RWPE1 (cell line): Measurements from ENCODE around the gene GRAMD1B.
"Not testable (repeated sequence)": the region's sequence is repeated elsewhere in the genome, so short reads cannot be mapped to it uniquely, and the experiment has no call there.

Source experiments
- CTCF ChIA-PET: fragments of 350-600 bp; sonication (Branson Sonifier 250); formaldehyde crosslinking; extraction: SDS; loops from one replicate; lab custom pipeline; 2021; lab: Yijun Ruan, JAX
- POLR2A ChIA-PET: fragments of 400-600 bp; formaldehyde crosslinking; extraction: SDS; loops from one replicate; lab custom pipeline; 2020; ENCODE audit warnings: antibody characterized with exemption; ENCODE audit not compliant: low non-redundant PET; lab: Yijun Ruan, JAX
- DNase-seq: peaks from one replicate; pipeline ENCODE4 v3.0.0; 2012; ENCODE audit warnings: low spot score
- H3K27ac ChIP-seq: fragments of 450-650 bp; 2 replicates; pipeline ENCODE4 v1.5.1; 2017
- TF ChIP-seq, protein P1 (sequence below): fragments of 450-650 bp; conservative IDR thresholded peaks from 2 replicates; pipeline ENCODE4 v1.5.1; 2017; ENCODE audit warnings: low read depth, mild to moderate bottlenecking

Gene GRAMD1B

DNA sequence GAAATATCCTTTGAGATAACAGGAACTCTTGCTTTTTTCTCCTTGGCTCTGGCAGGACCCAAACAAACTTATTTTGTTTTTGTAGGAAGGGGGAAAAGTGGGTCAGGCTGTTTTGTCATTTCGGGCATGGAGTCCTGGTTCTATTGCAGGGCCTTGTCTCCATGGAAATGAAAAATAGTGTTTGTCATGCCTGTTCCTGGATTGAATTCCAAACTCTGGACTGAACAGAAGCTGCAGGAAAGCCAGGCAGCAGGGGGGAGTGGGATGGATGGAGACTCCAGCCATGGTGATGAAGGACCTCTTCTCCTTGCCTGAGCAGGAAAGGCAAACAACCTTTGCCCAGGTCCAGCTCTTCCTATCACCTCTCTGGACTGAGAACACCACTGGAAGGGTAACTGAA, 137.4 kb downstream of the GRAMD1B start:
- ChIA-PET CTCF (no interaction called here), POLR2A (no interaction called here)
- TF ChIP-seq, protein P1, sequence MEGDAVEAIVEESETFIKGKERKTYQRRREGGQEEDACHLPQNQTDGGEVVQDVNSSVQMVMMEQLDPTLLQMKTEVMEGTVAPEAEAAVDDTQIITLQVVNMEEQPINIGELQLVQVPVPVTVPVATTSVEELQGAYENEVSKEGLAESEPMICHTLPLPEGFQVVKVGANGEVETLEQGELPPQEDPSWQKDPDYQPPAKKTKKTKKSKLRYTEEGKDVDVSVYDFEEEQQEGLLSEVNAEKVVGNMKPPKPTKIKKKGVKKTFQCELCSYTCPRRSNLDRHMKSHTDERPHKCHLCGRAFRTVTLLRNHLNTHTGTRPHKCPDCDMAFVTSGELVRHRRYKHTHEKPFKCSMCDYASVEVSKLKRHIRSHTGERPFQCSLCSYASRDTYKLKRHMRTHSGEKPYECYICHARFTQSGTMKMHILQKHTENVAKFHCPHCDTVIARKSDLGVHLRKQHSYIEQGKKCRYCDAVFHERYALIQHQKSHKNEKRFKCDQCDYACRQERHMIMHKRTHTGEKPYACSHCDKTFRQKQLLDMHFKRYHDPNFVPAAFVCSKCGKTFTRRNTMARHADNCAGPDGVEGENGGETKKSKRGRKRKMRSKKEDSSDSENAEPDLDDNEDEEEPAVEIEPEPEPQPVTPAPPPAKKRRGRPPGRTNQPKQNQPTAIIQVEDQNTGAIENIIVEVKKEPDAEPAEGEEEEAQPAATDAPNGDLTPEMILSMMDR, result no peak

DNA sequence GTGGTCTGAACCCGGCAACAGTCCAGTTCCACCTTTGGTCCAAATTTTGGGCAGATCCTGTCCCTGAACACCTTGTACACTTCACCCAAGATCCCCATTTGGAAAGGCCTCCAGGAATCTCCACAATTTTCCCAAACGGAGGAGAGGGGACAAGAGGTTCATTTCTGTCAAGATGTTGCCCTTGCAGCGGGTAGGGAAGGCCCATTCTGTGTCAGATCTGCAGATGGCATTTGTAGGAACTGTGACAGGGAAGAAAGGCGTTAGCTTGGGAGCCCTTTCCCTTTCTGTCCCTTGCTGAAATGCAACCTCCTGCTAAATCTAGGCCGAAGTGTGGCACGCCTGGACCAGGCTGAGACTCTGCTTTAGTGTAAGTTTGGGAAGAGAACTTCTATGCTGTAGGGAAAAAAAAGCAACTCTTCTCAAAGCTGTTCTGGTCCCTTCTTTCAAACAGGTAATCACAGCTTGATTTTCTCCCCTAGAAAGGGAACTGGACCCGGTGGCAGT, 138.3 kb downstream of the GRAMD1B start:
- no peak for DNase-seq
- POLR2A ChIA-PET, result no interaction called here
- CTCF ChIA-PET, result no interaction called here
- H3K27ac ChIP-seq, result no peak overlapping the region
- TF ChIP-seq, protein P1, result no peak

More for the DNA sequence above, 137.4 kb downstream of the GRAMD1B start:
- no peak for DNase-seq
- H3K27ac ChIP-seq, result no peak overlapping the region

DNA sequence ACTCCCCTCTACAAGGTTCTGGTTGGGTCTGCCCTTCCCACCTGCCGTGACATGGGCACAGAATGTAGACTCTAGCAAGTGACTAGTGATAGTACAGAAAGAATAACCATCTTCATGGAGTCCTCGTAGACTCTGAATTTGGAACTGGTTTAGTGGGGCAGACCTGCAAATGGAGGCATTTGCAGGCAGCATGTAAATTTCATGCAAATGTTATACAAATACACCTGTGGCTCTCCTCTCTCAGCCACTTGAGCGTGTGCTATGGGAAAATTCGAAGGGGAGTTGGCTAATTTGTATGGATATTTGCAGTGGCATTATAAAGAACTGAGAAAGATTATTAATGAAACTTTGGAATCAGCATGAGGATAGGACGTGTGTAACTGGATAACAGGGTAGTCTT, 139.3 kb downstream of the GRAMD1B start:
- TF ChIP-seq, protein P1, result no peak
- CTCF ChIA-PET, result no interaction called here
- no peak overlapping the region for H3K27ac ChIP-seq
- POLR2A ChIA-PET, result no interaction called here
- no peak for DNase-seq

DNA sequence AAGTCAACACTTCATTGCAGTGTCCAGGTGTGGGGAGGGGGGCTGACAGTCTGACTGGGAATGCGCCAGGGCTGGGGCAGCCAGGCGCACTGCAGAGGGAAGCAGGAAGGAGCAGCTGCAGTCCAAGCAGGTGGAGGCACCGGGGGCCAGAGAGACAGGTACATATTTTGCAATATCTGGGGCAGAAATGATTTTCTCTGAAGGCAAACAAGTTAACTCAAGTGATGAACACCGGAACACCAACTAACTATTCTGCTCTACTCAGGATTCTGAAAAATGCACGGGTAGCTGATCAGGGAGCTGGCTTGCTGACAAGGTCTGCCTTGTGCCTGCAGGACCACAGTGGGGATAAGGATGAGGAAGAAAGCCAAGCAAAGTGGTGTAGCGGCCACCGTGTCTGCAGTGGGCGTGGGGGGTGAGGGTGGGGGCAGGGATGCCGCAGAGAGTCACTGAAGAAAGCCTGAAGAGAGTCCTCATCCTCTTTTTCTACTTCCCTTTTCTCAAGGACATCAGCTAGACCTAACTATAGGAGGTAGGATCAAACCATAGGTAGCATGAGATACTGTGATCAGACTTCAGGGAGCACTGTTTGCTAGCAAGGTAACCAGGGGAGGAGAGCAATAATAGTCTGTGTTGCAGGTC, 141.0 kb downstream of the GRAMD1B start:
- POLR2A ChIA-PET, result no interaction called here
- TF ChIP-seq, protein P1, result no peak
- DNase-seq, result no peak
- CTCF ChIA-PET, result interaction anchor here (1.6 kb wide), 1 partner anchor 9 kb away, joined by 4 read pairs; no protein-coding TSS in a partner anchor
- H3K27ac ChIP-seq, result no peak overlapping the region

DNA sequence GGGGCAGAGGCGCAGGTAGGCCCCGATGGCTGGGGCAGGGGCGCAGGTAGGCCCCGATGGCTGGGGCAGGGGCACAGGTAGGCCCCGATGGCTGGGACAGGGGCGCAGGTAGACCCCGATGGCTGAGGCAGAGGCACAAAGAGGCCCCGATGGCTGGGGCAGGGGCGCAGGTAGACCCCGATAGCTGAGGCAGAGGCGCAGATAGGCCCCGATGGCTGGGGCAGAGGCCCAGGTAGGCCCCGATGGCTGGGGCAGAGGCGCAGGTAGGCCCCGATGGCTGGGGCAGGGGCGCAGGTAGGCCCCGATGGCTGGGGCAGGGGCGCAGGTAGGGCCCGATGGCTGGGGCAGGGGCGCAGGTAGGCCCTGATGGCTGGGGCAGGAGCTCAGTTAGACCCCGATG, 142.7 kb downstream of the GRAMD1B start:
- not testable (repeated sequence) for DNase-seq, H3K27ac ChIP-seq
- CTCF ChIA-PET, result interaction anchor here (0.6 kb wide), 1 partner anchor 163 kb away, joined by 3 read pairs; no protein-coding TSS in a partner anchor
- POLR2A ChIA-PET, result interaction anchor here (0.6 kb wide), 1 partner anchor 81 kb away, joined by 3 read pairs; no protein-coding TSS in a partner anchor

DNA sequence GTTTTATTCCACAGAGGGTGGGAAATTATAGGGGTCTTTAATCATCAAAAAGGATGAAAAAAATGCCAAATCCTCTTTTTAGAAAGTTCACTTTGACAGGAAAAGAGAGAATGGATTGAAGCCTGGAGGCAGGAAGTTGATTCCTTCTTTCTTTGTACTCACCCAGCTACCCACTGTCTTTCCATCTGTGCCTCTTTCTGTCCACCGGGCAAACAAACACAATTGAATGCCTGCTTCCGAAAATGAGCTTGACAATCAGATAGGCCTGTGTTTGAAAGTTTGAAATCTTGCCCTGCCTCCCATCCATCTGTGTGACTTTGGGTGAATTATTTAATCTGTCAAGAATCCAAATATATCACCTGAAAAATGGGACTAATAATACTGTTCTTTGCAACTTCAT, 143.2 kb downstream of the GRAMD1B start:
- H3K27ac ChIP-seq, result no peak overlapping the region
- TF ChIP-seq, protein P1, result no peak
- DNase-seq, result no peak
- POLR2A ChIA-PET, result no interaction called here
- CTCF ChIA-PET, result interaction anchor here (0.6 kb wide), 2 partner anchors 42 to 538 kb away, joined by 4 read pairs; no protein-coding TSS in a partner anchor

DNA sequence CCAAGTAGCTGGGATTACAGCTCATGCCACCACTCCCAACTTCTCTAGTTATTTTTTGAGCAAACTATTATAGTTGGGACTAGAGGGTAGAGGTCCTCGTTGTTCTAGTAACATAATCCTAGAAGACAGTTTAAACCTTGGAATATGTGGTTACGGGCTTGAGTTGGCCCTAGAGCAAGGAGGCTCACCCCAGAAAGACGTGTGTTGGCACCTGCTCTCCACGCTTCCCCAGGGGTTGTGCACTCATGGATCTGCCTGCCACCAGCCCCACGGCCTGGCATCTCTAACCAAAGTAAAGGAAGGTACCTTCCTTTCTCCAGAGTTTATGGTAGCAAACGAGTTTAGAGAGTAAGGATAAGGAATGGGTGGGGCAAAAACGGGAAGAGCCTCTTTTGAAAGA, 145.4 kb downstream of the GRAMD1B start:
- ChIA-PET CTCF (interaction anchor here (1.6 kb wide), 1 partner anchor 64 kb away, joined by 9 read pairs; no protein-coding TSS in a partner anchor), POLR2A (no interaction called here)
- no peak overlapping the region for H3K27ac ChIP-seq
- DNase-seq, result no peak
- TF ChIP-seq, protein P1, result no peak
